ENCODE measurements around the gene MFRP.

MFRP gene

GRCh38 chr11:119338318-119338890, 8.1 kb downstream of the MFRP start:
- no peaks in the 10 kb centered on the region; the same call in 1 of the 2 replicates for H3K36me3 ChIP-seq (ENCODE audit: insufficient read depth, low read length)
- no peak for TF ChIP-seq FOXP2 (optimal IDR thresholded peaks at IDR 0.05; ENCODE audit: control extremely low read depth, extremely low read length, insufficient read depth)
- TF ChIP-seq POLR2AphosphoS5 (IDR thresholded peaks at IDR 0.05; ENCODE audit: borderline replicate concordance, low read depth, low read length), result no peak
- TF ChIP-seq EZH2 (IDR thresholded peaks at IDR 0.05), result no peak
- H3K9ac ChIP-seq (ENCODE audit: insufficient read length), result no peak overlapping the region
- no peaks in the 10 kb centered on the region for H3K9me3 ChIP-seq (ENCODE audit: low read depth, low read length)
- no peak for DNase-seq (ENCODE audit: low read depth, low spot score)
- H3K27ac ChIP-seq, result peak overlapping the region; percentile 73; the same call in 1 of the 2 replicates
- peak overlapping the region; percentile 69 for H3K4me3 ChIP-seq

DNA sequence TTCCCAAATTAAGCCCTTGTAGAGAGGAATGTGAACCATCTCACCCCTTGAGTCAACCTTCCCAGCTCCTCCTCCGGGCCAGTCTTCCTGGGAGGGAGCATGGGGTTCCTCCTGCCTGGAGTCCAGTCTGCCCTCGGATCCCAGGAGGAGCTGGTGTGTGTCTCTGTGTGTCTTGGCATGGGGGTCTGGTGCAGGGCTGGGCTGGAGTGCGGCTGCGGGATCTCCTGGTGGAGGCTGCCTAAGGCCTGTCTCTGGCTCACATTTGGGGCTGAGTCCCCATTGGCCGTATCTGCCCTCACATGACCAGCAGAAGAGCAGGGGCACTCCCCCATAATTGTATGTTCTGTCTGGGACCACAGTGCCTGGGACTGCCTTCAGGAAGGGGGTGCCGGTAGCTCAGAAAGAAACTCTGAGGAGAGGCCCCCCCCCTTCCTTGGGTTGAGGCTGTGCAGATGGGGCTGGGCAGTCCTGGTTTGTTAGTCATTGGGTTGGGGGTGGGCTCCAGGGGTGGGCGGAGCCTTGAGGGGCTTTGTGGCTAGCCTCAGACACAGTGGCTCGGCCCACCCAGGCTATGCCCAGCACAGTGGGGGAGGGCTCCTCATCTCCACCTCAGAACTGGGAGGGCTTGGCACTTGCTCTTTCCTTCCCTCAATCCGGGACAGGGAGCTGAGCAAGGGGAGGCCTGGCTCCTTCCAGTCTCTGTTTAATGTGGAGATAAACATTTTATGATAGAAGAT, 8.8 kb downstream of the MFRP start:
- peak overlapping the region; percentile 12 for H3K9ac ChIP-seq (ENCODE audit: insufficient read length)

GRCh38 chr11:119336744-119337469, 9.6 kb downstream of the MFRP start:
- Histone ChIP-seq H3K9ac (ENCODE audit: insufficient read length) (no peak overlapping the region), H3K4me3 (peak overlapping the region; percentile 69), H3K27ac (peak overlapping the region; percentile 73), H3K9me3 (ENCODE audit: low read depth, low read length) (no peaks in the 10 kb centered on the region), H3K36me3 (ENCODE audit: insufficient read depth, low read length) (no peaks in the 10 kb centered on the region; the same call in 1 of the 2 replicates)
- no peak for DNase-seq (ENCODE audit: low read depth, low spot score)
- TF ChIP-seq EZH2 (IDR thresholded peaks at IDR 0.05) (no peak), POLR2AphosphoS5 (IDR thresholded peaks at IDR 0.05; ENCODE audit: borderline replicate concordance, low read depth, low read length) (no peak)

More for the DNA sequence above, 8.8 kb downstream of the MFRP start:
- Histone ChIP-seq H3K4me3 (peak overlapping the region; percentile 69), H3K36me3 (ENCODE audit: insufficient read depth, low read length) (no peaks in the 10 kb centered on the region; the same call in 1 of the 2 replicates), H3K9me3 (ENCODE audit: low read depth, low read length) (no peaks in the 10 kb centered on the region), H3K27ac (peak overlapping the region; percentile 73)
- no peak for DNase-seq (ENCODE audit: low read depth, low spot score)
- TF ChIP-seq EZH2 (IDR thresholded peaks at IDR 0.05), result no peak
- TF ChIP-seq FOXP2 (optimal IDR thresholded peaks at IDR 0.05; ENCODE audit: control extremely low read depth, extremely low read length, insufficient read depth), result no peak

DNA sequence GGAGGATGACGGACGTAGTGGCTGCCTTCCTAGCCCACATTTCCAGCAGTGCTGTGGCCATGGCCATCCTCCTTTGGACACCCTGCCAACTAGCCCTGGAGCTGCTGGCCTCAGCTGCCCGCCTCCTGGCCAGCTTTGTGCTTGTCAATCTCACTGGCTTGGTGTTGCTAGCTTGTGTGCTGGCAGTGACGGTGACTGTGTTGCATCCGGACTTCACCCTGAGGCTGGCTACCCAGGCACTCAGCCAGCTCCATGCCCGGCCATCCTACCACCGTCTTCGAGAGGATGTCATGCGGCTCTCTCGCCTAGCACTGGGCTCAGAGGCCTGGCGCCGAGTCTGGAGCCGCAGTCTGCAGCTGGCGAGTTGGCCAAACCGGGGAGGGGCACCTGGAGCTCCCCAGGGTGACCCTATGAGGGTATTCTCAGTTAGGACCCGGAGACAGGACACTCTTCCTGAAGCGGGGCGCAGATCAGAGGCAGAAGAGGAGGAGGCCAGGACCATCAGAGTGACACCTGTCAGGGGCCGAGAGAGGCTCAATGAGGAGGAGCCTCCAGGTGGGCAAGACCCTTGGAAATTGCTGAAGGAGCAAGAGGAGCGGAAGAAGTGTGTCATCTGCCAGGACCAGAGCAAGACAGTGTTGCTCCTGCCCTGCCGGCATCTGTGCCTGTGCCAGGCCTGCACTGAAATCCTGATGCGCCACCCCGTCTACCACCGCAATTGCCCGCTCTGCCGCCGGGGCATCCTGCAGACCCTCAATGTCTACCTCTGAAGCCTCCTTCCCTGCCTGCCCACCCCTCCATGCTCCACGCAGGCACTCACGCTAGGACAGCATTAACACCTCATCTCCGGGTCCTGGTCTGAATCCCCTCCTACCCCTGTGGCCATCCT, 10.6 kb downstream of the MFRP start:
- peak overlapping the region; percentile 94 for H3K4me3 ChIP-seq
- H3K27ac ChIP-seq, result no peak overlapping the region
- TF ChIP-seq POLR2AphosphoS5 (IDR thresholded peaks at IDR 0.05; ENCODE audit: borderline replicate concordance, low read depth, low read length) (no peak), FOXP2 (optimal IDR thresholded peaks at IDR 0.05; ENCODE audit: control extremely low read depth, extremely low read length, insufficient read depth) (no peak), EZH2 (IDR thresholded peaks at IDR 0.05) (no peak)

GRCh38 chr11:119335091-119335654, 11.3 kb downstream of the MFRP start:
- Histone ChIP-seq H3K36me3 (ENCODE audit: insufficient read depth, low read length) (no peaks in the 10 kb centered on the region; the same call in 1 of the 2 replicates), H3K4me3 (peak overlapping the region; percentile 94), H3K9ac (ENCODE audit: insufficient read length) (peak overlapping the region; percentile 94), H3K9me3 (ENCODE audit: low read depth, low read length) (no peaks in the 10 kb centered on the region), H3K27ac (peak overlapping the region; percentile 67; the same call in 1 of the 2 replicates)
- TF ChIP-seq FOXP2 (optimal IDR thresholded peaks at IDR 0.05; ENCODE audit: control extremely low read depth, extremely low read length, insufficient read depth) (no peak), POLR2AphosphoS5 (IDR thresholded peaks at IDR 0.05; ENCODE audit: borderline replicate concordance, low read depth, low read length) (no peak), EZH2 (IDR thresholded peaks at IDR 0.05) (no peak)
- no peak for DNase-seq (ENCODE audit: low read depth, low spot score)

More for the DNA sequence above, 10.6 kb downstream of the MFRP start:
- Histone ChIP-seq H3K9me3 (ENCODE audit: low read depth, low read length) (no peaks in the 10 kb centered on the region), H3K9ac (ENCODE audit: insufficient read length) (no peak overlapping the region), H3K36me3 (ENCODE audit: insufficient read depth, low read length) (no peaks in the 10 kb centered on the region; the same call in 1 of the 2 replicates)
- no peak for DNase-seq (ENCODE audit: low read depth, low spot score)

DNA sequence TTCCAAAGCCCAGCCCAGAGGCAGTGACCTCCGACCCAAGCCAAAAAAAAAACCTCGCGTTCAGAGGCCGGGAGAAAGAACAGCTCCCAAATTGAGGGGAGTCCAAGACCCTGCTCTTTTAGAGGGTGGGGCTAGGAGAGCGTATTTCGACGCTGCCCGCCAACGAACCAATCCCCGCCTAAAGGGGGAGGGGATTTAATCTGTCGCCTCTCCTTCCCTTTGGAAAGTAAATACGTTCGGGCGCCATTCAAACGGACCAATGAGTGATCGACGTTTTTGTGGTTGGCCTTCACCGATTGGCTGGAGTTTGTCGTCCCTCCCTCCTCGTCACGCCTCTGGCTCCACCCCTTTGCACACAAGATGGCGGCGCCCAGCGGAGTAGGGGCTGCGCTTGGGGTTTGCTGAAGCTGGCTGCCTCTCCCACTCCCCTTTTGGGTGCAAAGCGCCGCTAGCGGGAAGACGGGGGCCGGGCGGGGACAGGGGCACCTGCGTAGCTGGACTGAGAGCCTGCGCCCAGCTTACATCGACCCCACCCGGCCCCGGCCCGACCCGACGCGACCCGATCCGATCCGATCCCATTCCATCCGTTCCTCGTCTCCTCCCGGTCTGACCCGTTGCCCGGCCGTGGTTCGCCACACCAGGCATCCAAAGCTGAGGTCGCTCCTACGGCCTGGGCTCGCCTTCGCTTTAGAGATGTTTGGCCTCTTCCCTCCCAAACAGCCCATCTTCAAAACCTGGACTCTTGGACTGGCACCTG, 12.2 kb downstream of the MFRP start, which contains the start of gene RNF26:
Gene RNF26 (plus strand): TSS at position 354 of the 757 bp plus-strand sequence. CDS start 596 bp downstream, outside the sequence.
- Histone ChIP-seq H3K36me3 (ENCODE audit: insufficient read depth, low read length) (no peaks in the 10 kb centered on the region; the same call in 1 of the 2 replicates), H3K27ac (peak within 1 kb of the TSS; percentile 90), H3K9me3 (ENCODE audit: low read depth, low read length) (no peaks in the 10 kb centered on the region), H3K9ac (ENCODE audit: insufficient read length) (peak within 1 kb of the TSS; percentile 94), H3K4me3 (peak within 1 kb of the TSS; percentile 94)
- TF ChIP-seq POLR2AphosphoS5 (IDR thresholded peaks at IDR 0.05; ENCODE audit: borderline replicate concordance, low read depth, low read length), result peak; percentile 84; the same call in 1 of the 2 replicates
- TF ChIP-seq EZH2 (IDR thresholded peaks at IDR 0.05), result no peak
- no peak for TF ChIP-seq FOXP2 (optimal IDR thresholded peaks at IDR 0.05; ENCODE audit: control extremely low read depth, extremely low read length, insufficient read depth)
- peak; percentile 96 for DNase-seq (ENCODE audit: low read depth, low spot score)

All from SK-N-MC (cell line).